ENCODE data around the gene GRXCR2. TPM values are rescaled to one million over a fixed set of nuclear protein-coding genes. Genes with fewer than 3 reads are reported as not detected.

GRXCR2 gene
- total RNA-seq, 1 donor from 2014 or later, result not detected

DNA sequence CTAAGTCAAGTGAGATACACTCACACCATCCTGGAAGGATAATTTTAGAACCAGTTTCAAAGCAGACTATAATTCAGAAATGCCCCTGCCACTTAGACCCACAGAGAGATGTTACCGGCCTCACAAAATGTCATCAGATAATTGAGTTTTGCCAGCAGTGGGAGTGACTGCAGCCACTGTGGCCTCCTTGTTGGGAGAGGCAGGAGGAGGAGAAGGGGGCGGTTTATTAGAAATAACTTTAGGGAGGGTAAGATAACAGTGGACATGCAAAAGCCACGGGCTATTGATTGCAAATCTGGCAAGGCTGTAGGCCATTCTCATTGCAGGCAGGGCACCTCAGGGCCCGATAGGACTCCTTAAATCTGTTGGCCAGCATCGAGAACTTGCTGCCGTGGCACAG, 13.4 kb downstream of the GRXCR2 start:
- no peak for ATAC-seq
- TF ChIP-seq, protein P1, sequence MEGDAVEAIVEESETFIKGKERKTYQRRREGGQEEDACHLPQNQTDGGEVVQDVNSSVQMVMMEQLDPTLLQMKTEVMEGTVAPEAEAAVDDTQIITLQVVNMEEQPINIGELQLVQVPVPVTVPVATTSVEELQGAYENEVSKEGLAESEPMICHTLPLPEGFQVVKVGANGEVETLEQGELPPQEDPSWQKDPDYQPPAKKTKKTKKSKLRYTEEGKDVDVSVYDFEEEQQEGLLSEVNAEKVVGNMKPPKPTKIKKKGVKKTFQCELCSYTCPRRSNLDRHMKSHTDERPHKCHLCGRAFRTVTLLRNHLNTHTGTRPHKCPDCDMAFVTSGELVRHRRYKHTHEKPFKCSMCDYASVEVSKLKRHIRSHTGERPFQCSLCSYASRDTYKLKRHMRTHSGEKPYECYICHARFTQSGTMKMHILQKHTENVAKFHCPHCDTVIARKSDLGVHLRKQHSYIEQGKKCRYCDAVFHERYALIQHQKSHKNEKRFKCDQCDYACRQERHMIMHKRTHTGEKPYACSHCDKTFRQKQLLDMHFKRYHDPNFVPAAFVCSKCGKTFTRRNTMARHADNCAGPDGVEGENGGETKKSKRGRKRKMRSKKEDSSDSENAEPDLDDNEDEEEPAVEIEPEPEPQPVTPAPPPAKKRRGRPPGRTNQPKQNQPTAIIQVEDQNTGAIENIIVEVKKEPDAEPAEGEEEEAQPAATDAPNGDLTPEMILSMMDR (IDR thresholded peaks at IDR 0.05), result no peak
- Histone ChIP-seq H3K9me3 (no peaks in the 10 kb centered on the region), H3K27ac (no peak overlapping the region), H3K4me3 (no peak overlapping the region), H3K36me3 (no peaks in the 10 kb centered on the region), H3K4me1 (peaks cover 14% of the 10 kb centered on the region), H3K27me3 (no peaks in the 10 kb centered on the region)
- intact Hi-C loops (cut with DNase I), result no loop called here
- no peak for DNase-seq

DNA sequence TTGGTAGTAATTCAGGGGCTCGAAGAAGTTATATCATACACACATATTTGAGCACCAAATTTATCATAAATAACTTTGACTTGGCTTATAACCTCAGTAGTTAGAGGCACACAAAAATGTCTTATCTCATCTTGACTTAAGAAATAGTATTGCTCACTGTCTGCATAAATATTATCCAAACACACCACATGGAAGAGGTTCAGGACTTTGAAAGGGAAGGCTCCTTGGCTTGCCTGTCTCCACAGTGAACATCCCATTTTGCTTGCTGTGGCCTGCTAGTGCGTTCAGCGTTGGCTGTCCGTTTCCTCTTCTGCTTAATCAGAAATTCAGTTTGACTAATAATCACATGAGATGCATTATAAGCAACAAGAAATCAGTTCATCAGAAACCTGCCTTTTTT, 13.9 kb downstream of the GRXCR2 start:
- TF ChIP-seq, protein P1 (IDR thresholded peaks at IDR 0.05), result no peak
- peaks cover 14% of the 10 kb centered on the region for H3K4me1 ChIP-seq
- no peak overlapping the region for H3K4me3 ChIP-seq
- intact Hi-C loops (cut with DNase I), result no loop called here
- H3K9me3 ChIP-seq, result no peaks in the 10 kb centered on the region
- ATAC-seq, result no peak
- DNase-seq, result no peak
- H3K27me3 ChIP-seq, result no peaks in the 10 kb centered on the region
- no peaks in the 10 kb centered on the region for H3K36me3 ChIP-seq
- no peak overlapping the region for H3K27ac ChIP-seq

DNA sequence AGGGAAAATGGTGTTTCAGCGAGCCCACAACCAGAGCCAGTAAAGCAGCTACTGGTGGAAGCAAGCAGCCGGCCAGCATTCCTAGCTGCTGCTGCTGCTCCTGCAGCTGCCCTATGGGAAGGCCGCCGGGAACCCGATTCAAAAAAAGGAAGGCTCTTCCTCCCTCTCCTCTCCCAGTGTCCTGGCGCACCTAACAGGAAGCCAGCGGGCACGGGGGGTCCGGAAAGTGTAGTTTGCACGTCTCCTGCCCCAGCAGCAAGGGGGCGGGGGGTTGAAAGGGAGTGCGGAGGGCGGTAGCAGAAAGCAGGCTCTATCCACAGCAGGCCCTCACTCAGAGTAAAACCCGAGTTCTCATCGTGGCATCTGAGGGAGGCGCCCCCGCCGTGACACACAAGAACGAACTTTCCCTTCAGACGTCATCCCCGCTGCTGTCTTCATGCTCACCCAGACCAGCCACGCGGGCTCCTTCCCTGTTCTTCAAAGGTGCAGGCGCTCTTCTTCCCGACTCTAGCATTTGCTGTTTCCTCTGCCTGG, 16.5 kb downstream of the GRXCR2 start:
- H3K36me3 ChIP-seq, result no peaks in the 10 kb centered on the region
- peaks cover 14% of the 10 kb centered on the region for H3K4me1 ChIP-seq
- DNase-seq (peak; percentile 67), ATAC-seq (peak; percentile 65)
- H3K9me3 ChIP-seq, result no peaks in the 10 kb centered on the region
- TF ChIP-seq, protein P1 (IDR thresholded peaks at IDR 0.05), result no peak
- no peak overlapping the region for H3K27ac ChIP-seq
- intact Hi-C loops (cut with DNase I), result no loop called here
- no peaks in the 10 kb centered on the region for H3K27me3 ChIP-seq
- H3K4me3 ChIP-seq, result peak overlapping the region; percentile 50

DNA sequence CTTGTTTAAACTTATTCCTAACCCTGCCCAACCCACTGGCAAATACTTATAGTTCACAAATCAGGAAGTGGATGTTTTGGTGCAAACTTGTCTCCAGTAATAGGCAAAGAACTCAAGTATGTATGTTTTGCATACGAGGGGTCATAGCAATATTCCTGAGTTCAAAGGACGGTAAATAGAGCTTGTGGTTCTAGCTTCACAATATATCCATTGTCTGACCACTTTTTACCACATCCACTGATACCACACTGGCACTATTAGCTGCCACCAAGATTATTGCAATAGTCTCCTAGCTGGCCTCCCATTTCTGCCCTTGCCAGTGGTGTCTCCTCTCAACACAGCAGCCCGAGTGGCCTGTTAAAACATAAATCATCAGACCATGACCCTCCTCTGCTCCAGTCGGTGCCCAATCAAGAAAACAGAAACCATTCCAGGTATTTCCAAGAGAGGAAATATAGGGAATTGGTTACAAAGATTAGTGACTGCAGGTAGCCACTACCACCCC, 17.0 kb downstream of the GRXCR2 start:
- TF ChIP-seq, protein P1 (IDR thresholded peaks at IDR 0.05), result no peak
- DNase-seq (no peak), ATAC-seq (peak; percentile 29)
- H3K36me3 ChIP-seq, result no peaks in the 10 kb centered on the region
- no peaks in the 10 kb centered on the region for H3K27me3 ChIP-seq
- intact Hi-C loops (cut with DNase I), result no loop called here
- no peaks in the 10 kb centered on the region for H3K9me3 ChIP-seq
- H3K27ac ChIP-seq, result no peak overlapping the region
- peaks cover 14% of the 10 kb centered on the region for H3K4me1 ChIP-seq
- peak overlapping the region; percentile 50 for H3K4me3 ChIP-seq

DNA sequence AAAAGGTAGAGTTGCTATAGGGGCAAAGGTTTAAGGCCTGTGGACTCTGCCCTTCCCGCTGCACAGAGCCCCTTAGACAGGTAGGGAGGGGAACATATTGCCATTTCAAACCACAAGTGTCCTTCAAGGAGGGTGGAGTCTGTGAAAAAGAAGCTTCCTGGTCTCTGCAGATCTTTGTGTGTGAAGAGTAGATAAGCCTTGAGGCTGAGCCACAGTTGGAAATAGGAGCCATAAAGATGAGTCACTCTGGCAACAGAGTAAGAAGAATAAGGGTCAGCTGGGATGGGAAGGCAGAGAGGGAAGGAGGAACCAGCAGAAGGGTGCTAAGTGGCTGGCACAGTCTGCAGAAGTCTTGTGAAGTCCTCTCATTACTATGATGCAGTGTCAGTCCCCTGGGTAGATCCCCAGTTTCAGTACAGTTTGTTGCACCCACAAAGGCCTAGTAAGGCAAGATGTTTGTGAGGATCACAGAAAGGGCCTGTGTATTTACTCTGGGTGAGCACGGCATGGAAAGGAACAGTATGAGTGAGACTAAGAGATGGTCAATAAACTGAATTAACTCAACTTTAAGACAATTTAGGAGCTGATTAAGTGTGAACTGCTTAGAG, 18.1 kb downstream of the GRXCR2 start:
- intact Hi-C loops (cut with DNase I), result no loop called here
- no peaks in the 10 kb centered on the region for H3K27me3 ChIP-seq
- ATAC-seq (peak; percentile 57), DNase-seq (no peak)
- no peak overlapping the region for H3K27ac ChIP-seq
- H3K36me3 ChIP-seq, result no peaks in the 10 kb centered on the region
- H3K4me3 ChIP-seq, result no peak overlapping the region
- H3K9me3 ChIP-seq, result no peaks in the 10 kb centered on the region
- TF ChIP-seq, protein P1 (IDR thresholded peaks at IDR 0.05), result no peak
- H3K4me1 ChIP-seq, result peaks cover 14% of the 10 kb centered on the region

All from upper lobe of right lung (tissue), 1 donor.